Measurements from ENCODE around the gene CDK5. TPM values are rescaled to one million over a fixed set of nuclear protein-coding genes. Genes with fewer than 3 reads are reported as not detected.

Gene CDK5
- total and polyA plus RNA-seq, 9 of the 15 experiments (the other 6 are each of a cell fraction or from before 2014, with no cell fraction given) = 3.2 to 38.0 (median 27.5) TPM

DNA sequence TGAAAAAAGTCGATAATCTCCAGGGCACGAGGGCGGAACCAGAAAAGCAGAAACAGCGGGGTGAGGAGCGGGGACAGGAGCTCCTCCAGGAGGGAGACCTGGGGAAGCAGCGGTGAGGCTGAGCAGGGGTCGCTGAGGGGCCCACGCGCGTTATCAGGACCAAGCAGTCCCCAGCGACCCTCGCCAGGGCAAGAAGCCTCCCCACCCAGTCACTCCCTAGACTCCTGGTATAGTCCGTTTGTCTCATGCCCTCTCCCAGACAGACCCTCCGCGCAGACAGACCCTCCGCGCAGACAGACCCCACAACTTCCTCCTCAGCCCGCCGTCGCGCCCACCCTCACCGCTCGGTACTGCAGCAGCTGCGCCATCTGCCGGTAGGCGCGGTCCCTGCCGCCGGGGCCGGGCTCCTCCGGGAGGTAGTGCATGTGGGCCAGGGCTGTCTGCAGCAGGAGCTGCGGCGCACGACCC lies 39.7 kb downstream of the CDK5 start (continued):
- peak; percentile 69; the same call in 1 of the 2 replicates for TF ChIP-seq ZNF589 (CRISPR knock-in tag; IDR thresholded peaks at IDR 0.05; ENCODE audit: low read depth)
- peak; percentile 50 for TF ChIP-seq TAF1 (IDR thresholded peaks at IDR 0.05; ENCODE audit: control insufficient read depth, extremely low read depth, insufficient read depth, low read length, severe bottlenecking)
- TF ChIP-seq KLF13 (tag; IDR thresholded peaks at IDR 0.05; ENCODE audit: borderline replicate concordance, low read depth) = no peak
- TF ChIP-seq ZNF121 (CRISPR knock-in tag; conservative IDR thresholded peaks at IDR 0.05) = no peak
- TF ChIP-seq FIP1L1 (IDR thresholded peaks at IDR 0.05; ENCODE audit: low read depth, low read length, poor library complexity, severe bottlenecking) = peak; percentile 95
- TF ChIP-seq, protein P1, sequence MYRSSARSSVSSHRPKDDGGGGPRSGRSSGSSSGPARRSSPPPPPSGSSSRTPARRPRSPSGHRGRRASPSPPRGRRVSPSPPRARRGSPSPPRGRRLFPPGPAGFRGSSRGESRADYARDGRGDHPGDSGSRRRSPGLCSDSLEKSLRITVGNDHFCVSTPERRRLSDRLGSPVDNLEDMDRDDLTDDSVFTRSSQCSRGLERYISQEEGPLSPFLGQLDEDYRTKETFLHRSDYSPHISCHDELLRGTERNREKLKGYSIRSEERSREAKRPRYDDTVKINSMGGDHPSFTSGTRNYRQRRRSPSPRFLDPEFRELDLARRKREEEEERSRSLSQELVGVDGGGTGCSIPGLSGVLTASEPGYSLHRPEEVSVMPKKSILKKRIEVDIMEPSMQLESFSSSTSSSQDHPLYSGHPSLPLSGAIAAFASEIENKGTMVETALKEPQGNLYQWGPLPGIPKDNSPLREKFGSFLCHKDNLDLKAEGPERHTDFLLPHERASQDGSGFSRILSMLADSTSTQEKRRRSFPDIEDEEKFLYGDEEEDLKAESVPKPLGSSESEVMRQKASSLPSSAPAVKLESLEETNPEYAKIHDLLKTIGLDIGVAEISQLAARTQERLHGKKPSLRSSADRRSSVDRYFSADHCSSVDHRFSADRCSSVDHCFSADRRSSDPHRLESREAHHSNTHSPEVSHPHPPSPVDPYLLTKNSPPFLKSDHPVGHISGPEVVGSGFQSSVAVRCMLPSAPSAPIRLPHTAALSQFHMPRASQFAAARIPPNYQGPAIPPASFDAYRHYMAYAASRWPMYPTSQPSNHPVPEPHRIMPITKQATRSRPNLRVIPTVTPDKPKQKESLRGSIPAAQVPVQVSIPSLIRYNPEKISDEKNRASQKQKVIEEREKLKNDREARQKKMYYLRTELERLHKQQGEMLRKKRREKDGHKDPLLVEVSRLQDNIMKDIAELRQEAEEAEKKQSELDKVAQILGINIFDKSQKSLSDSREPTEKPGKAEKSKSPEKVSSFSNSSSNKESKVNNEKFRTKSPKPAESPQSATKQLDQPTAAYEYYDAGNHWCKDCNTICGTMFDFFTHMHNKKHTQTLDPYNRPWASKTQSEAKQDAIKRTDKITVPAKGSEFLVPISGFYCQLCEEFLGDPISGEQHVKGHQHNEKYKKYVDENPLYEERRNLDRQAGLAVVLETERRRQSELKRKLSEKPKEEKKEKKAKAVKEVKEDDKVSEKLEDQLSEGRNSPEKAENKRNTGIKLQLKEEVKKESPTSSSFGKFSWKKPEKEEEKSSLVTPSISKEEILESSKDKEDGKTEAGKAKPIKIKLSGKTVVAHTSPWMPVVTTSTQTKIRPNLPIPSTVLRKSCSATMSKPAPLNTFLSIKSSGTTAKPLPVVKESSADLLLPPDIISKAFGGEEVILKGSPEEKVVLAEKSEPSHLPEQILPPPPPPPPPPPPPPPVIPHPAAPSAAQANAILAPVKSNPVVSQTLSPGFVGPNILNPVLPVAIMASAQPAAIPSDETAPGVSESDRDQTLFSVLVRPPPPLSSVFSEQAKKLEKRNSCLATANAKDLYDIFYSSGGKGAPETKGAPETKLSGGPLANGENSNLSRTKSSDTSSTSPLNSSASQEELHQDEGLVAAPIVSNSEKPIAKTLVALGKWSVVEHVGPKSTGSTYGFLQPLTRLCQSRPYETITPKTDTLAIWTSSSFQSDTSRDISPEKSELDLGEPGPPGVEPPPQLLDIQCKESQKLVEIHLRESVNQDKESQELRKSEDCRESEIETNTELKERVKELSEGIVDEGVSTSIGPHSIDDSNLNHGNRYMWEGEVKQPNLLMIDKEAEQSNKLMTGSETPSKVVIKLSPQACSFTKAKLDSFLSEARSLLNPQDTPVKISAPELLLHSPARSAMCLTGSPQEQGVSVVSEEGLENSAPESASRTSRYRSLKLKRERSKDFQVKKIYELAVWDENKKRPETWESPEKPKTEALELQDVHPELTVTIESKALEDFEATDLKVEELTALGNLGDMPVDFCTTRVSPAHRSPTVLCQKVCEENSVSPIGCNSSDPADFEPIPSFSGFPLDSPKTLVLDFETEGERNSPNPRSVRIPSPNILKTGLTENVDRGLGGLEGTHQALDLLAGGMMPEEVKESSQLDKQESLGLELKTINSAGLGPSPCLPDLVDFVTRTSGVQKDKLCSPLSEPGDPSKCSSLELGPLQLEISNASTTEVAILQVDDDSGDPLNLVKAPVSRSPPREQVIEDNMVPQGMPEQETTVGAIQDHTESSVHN (IDR thresholded peaks at IDR 0.05; ENCODE audit: borderline replicate concordance in 1 of 2, low read depth in 1 of 2) = no peak
- TF ChIP-seq NEUROD1 (IDR thresholded peaks at IDR 0.05; ENCODE audit: borderline replicate concordance, low read depth, low read length, partially characterized antibody) = peak; percentile 12
- peak; percentile 85 for TF ChIP-seq TOE1 (IDR thresholded peaks at IDR 0.05; ENCODE audit: borderline replicate concordance)
- no peak for TF ChIP-seq TOE1 (CRISPR knock-in tag; IDR thresholded peaks at IDR 0.05; ENCODE audit: borderline replicate concordance, low read depth)
- peak; percentile 54; the same call in 1 of the 2 replicates for TF ChIP-seq PHF8 (IDR thresholded peaks at IDR 0.05; ENCODE audit: borderline replicate concordance, low read length)
- peak; percentile 72; the same call in 1 of the 2 replicates for TF ChIP-seq SMARCC2 (IDR thresholded peaks at IDR 0.05; ENCODE audit: low read depth)
- no peak for TF ChIP-seq ZNF696 (CRISPR knock-in tag; conservative IDR thresholded peaks at IDR 0.05)
- TF ChIP-seq ZNF583 (CRISPR knock-in tag; IDR thresholded peaks at IDR 0.05) = no peak
- TF ChIP-seq, protein P2, sequence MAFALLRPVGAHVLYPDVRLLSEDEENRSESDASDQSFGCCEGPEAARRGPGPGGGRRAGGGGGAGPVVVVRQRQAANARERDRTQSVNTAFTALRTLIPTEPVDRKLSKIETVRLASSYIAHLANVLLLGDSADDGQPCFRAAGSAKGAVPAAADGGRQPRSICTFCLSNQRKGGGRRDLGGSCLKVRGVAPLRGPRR (CRISPR knock-in tag; IDR thresholded peaks at IDR 0.05) = no peak; the same call in 1 of the 2 replicates
- 0 out of 2 replicates have a peak, but pooled peaks have one; percentile 24 for TF ChIP-seq ZFX (CRISPR knock-in tag; IDR thresholded peaks at IDR 0.05)

All from K562 (cell line).